HTR-8/SVneo (cell line): ENCODE data around the gene RFX8.

Source experiments
- DNase-seq: peaks from one replicate; pipeline ENCODE4 v3.0.0; 2011; ENCODE audit warnings: low spot score, mixed read lengths; ENCODE audit not compliant: insufficient read length
- FAIRE-seq: peaks from 2 replicates; lab custom pipeline; 2011; peaks lifted over from hg19 to GRCh38; lab: Jason Lieb, UNC

The RFX8 gene

GRCh38 chr2:101395545-101396315, 79.2 kb downstream of the RFX8 start:
- no peak for DNase-seq
- no peak for FAIRE-seq

GRCh38 chr2:101388232-101388631, 86.7 kb downstream of the RFX8 start:
- FAIRE-seq (no peak), DNase-seq (peak; percentile 40)

- DNase-seq, result peak; percentile 70
- no peak for FAIRE-seq
Observed at GRCh38 chr2:101387151-101387834, 87.6 kb downstream of the RFX8 start, which contains the start of gene CREG2. CREG2 (minus strand) TSS chr2:101387503; CDS start chr2:101387457, 46 bp downstream.

GRCh38 chr2:101386599-101387150, 88.2 kb downstream of the RFX8 start:
- no peak for FAIRE-seq
- DNase-seq, result no peak

- FAIRE-seq, result no peak
- DNase-seq, result no peak
Observed at GRCh38 chr2:101383016-101383541, 91.8 kb downstream of the RFX8 start.

- DNase-seq (no peak), FAIRE-seq (no peak)
Observed at GRCh38 chr2:101382442-101382841, 92.5 kb downstream of the RFX8 start.

- no peak for FAIRE-seq
- peak; percentile 76 for DNase-seq
Observed at GRCh38 chr2:101380376-101380775, 94.5 kb downstream of the RFX8 start.

GRCh38 chr2:101379091-101379490, 95.8 kb downstream of the RFX8 start:
- DNase-seq (no peak), FAIRE-seq (no peak)

GRCh38 chr2:101375653-101376052, 99.3 kb downstream of the RFX8 start:
- no peak for FAIRE-seq
- DNase-seq, result no peak

- DNase-seq (no peak), FAIRE-seq (no peak)
Observed at GRCh38 chr2:101374821-101375561, 99.9 kb downstream of the RFX8 start.

GRCh38 chr2:101372792-101373191, 102.1 kb downstream of the RFX8 start:
- FAIRE-seq, result no peak
- DNase-seq, result no peak

- FAIRE-seq, result no peak
Observed at GRCh38 chr2:101371636-101372035, 103.3 kb downstream of the RFX8 start.

GRCh38 chr2:101369100-101369499, 105.8 kb downstream of the RFX8 start:
- FAIRE-seq (no peak), DNase-seq (no peak)

More at GRCh38 chr2:101371636-101372035, 103.3 kb downstream of the RFX8 start:
- DNase-seq, result no peak

- DNase-seq, result no peak
- FAIRE-seq, result no peak
Observed at GRCh38 chr2:101368376-101368775, 106.5 kb downstream of the RFX8 start.

- FAIRE-seq (no peak), DNase-seq (no peak)
Observed at GRCh38 chr2:101367508-101367907, 107.4 kb downstream of the RFX8 start.

- no peak for DNase-seq
Observed at GRCh38 chr2:101364878-101365277, 110.0 kb downstream of the RFX8 start.

GRCh38 chr2:101362777-101363176, 112.1 kb downstream of the RFX8 start:
- DNase-seq (no peak), FAIRE-seq (no peak)

More at GRCh38 chr2:101364878-101365277, 110.0 kb downstream of the RFX8 start:
- no peak for FAIRE-seq

GRCh38 chr2:101362316-101362715, 112.6 kb downstream of the RFX8 start:
- FAIRE-seq (no peak), DNase-seq (no peak)

GRCh38 chr2:101361522-101361921, 113.4 kb downstream of the RFX8 start:
- DNase-seq (no peak), FAIRE-seq (no peak)

GRCh38 chr2:101361121-101361520, 113.8 kb downstream of the RFX8 start:
- DNase-seq (no peak), FAIRE-seq (no peak)
